Neural progenitor cell (in vitro differentiated cells): ENCODE data around the gene GRIN2D.

Experiments
- CTCF ChIP-seq: fragments of 200-600 bp; sonication (generic); IDR thresholded peaks from 2 replicates; pipeline ENCODE4 v1.5.1; 2017; ENCODE audit warnings: antibody characterized with exemption, mild to moderate bottlenecking
- EZH2phosphoT487 ChIP-seq: fragments of 200-600 bp; sonication (generic); IDR thresholded peaks from 2 replicates; pipeline ENCODE4 v1.6.1; 2017; ENCODE audit warnings: antibody characterized with exemption

DNA sequence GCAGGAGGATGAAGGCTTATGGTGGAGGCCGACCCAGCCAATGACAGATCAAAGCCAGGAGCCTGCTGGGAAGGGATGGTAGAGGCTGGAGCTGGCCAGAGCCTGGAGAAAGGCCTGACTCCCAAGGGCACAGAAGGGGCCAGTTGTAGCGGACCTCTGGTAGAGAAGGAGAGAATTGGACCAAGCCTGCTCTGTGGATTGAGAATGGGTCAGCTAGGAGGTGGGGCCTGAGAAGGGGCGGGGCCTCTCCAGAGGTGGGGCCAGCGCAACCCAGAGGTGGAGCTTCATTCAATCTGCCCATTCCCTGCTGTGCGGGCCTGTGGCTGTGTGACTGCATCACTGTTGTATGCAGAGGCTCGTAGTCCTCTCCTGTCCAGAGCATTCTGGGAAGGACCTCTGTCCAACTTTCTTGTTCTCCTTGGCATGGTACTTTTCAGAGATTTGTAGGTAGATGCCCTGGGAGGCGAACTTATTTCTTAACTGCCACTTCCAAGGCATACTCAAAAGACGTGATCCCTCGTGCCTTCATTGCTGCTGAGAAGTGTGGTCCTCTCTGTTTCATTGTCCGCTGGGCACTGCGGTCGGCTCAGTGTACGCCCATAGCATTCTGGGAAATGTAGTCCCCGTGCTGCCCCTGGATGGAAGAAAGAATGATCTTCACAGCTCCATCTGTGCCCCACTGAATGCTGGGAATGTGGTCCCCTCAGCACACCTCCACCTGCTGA lies 6.7 kb downstream of the GRIN2D start:
- TF ChIP-seq EZH2phosphoT487, result no peak
- no peak for TF ChIP-seq CTCF
